GM18858 (cell line): ENCODE results near the gene CDC123.
"Not testable (repeated sequence)": the region's sequence is repeated elsewhere in the genome, so short reads cannot be mapped to it uniquely, and the experiment has no call there.

Source experiments
- ATAC-seq: cut with Tn5 transposase; IDR thresholded peaks from one replicate; pipeline ENCODE4 v1.9.1; 2021; ENCODE audit not compliant: unreplicated experiment

The CDC123 gene, protein sequence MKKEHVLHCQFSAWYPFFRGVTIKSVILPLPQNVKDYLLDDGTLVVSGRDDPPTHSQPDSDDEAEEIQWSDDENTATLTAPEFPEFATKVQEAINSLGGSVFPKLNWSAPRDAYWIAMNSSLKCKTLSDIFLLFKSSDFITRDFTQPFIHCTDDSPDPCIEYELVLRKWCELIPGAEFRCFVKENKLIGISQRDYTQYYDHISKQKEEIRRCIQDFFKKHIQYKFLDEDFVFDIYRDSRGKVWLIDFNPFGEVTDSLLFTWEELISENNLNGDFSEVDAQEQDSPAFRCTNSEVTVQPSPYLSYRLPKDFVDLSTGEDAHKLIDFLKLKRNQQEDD

DNA sequence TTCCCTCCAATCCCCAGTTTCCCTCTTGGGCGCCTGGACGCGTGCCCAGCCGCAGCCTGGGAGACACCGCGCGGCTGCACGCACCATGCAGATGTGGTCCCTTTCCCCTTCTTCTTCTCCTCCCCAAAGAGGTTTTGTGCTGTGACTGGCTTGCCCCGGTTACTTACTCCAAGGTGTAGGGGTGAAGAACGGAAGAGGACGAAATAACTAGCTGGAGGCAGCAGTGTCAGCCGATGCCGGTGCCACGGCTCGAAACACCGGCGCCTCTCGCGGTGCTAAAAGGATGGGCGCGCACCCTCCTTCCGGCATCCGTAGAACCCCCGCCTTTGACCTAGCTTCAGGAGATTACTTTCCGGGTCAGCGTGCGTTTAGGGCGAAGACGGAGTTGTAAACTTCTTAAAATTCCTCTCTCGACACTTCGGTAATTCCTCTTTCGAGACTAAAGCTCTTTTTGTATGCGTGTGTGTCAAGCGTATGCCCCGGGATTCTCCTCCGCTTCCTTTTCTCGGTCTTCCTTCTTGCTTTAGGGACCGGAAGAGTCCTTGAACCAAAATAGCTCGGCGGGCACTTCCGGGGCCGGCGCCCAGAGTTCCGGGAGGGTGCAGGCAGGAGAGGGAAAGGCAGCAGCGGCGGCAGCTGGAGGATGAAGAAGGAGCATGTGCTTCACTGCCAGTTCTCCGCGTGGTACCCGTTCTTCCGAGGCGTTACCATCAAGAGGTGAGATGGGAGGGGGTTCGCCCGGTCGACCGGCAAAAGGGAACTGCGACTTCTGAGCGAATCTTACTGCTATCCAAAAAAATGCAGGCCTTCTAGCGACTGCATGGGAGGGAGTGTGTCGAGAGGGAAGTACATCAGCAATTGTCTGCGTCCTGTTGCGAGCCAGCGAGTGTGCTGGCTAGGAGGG lies at the start of gene CDC123, which contains the start of gene NUDT5:
TSS of gene CDC123 (plus strand) at position 586 of the 904 bp plus-strand sequence. CDS start at position 644, 58 bp downstream.
TSS of gene NUDT5 (minus strand) at position 289 of the 904 bp plus-strand sequence. CDS start 9,600 bp downstream, outside the sequence.
- peak; percentile 67 for ATAC-seq

DNA sequence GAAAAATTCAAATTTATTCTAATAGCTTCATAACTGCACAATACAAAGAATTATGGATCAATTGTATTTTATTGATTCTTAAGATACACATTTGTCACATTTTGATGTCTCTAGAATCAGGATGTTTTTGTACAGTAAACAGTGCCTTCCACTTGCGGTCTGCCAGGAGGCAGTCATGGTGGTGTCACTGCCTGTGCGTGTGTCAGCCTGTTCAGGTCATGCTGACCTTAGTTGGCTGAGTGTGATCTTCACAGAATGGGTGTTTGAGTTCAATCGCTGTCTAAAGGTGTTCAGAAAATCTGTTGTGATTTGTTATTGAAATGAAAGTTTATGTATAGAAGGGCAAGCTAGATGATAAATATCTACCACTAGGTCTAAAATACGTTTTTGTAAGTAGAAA lies 45.8 kb upstream of the CDC123 start:
- ATAC-seq = no peak

DNA sequence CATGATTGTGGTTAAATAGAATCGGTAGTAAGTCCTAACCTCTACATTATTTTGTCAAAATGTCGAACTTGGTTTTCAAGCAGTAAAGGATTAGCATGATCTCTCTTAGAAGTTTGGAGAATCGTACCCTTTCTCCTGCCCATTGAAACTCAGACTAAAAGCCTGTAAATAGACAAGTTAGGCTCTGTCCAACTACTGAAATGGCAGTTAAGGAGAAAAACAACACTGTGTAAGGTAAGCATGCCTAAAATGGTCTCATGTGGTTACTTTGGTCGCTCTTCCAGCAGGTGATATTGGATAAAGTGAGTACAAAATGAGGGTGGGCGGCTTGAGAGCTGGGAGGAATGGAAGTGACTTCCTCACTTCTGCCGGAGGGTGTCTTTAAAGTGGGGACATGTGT lies 41.5 kb upstream of the CDC123 start:
- no peak for ATAC-seq

DNA sequence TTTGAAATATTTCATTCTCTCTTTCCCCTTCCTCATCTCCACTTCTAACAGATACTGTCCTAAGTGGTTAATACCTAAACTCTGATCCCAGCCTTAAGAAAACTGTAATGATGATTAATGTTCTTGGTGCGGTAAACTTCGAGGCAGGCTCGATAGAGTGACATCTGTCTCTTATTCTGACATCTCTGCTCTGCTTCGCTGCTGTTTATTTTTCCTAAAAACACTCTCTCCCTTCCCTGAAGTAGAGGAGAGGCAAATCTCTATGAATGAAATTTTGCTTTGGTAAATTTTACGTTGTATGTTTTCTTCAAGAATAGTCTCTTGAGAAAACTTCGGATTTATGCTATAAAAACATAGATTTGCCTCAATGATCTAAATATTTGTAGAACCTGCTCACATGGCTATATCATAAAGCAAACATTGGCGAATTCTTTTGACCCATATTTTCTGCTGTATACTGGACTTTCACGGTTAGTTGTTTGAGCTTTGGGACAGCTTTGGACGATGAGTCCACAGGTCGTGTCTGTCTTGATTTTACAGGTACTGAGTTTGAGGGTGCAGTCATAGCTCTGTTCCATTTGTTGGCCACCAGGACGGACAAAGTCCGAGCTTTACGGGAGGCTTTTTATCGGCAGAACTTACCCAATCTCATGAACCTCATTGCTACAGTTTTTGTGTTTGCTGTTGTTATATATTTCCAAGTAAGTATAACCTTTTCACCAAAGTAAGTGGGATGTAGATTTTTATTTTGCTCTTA lies 39.4 kb upstream of the CDC123 start:
- ATAC-seq = no peak

DNA sequence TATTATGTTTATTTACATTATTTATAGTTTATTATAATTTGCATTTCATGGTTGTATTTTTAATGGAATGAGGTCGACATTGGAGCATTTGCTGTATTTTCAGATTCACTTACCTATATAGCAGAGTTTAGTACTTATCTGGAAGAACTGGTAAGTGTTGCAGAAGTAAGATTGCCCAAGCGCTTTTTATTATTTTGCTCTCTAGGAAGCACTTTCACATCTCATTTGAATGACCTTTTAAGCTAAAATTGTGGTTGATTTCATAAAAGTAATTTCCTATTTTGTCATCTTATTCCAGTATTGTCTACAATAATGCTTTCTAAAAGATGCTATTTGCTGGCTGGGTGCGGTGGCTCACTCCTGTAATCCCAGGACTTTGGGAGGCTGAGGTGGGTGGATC lies 37.9 kb upstream of the CDC123 start:
- ATAC-seq = no peak

DNA sequence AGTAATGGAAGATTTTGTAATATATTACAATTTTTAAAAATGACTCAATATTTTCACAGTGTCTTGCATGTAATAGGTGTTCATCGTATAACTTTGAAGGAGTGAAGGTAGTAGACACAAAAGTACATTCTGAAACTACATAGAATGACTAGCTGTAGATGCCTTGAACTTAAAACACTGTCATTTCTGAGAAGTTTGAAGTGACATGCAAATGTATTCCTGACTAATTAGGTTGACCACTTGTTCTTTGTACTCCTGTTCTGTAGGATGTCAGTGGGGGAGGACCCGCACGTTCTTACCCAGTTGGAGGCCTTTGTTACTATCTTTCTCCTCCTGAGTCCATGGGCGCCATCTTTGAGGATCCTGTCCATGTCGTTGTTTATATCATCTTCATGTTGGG lies 35.3 kb upstream of the CDC123 start:
- no peak for ATAC-seq

DNA sequence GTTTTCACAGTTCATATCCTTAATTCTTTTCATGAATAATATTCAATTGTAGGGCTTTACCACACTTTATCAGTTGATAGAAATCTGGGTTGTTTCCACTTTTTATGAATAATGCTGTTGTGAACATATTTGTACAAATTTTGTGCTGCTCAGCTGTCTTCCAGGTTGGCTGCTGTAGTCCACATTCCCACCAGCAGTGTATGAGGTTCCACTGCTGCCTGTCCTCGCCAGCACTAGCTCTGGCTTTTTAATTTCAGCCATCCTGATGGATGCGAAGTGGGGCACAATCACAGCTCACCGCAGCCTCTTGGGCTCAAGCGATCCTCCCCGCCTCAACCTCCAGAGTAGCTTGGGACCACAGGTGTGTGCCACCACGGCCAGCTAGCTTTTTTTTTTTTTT lies 33.1 kb upstream of the CDC123 start:
- no peak for ATAC-seq

DNA sequence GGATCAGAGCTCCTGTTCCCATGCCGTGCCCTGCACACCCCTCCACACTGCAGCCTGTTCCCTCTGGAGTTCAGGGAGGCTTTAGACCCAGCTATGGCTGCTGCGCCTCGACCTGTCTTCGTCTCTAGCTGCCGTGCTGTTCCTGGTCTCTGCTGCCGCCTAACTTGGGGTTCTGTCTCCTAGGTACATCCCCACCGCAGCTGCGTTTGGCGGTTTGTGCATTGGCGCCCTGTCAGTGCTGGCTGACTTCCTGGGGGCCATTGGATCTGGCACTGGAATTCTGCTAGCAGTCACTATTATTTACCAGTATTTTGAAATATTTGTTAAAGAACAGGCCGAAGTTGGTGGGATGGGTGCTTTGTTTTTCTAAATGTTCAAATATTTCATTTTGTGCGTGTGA lies 31.9 kb upstream of the CDC123 start:
- ATAC-seq = no peak

DNA sequence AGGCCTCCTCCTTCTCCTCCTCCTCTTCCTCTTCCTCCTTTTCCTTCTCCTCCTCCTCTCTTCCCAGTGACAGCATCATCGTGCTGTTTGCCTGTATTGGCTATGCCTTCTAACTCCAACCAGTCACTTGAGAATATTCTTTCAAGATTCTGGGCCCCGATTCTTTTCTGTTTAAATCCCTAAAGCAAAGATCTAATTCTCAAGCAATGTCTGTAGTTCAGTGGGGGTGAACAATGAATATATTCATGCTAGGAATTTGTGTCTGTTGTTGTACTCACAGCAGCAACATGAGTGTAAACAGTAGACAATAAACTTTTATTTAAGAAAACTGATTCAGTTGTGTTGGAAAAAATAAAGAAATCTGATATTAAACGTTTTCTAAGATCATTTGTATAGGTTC lies 31.0 kb upstream of the CDC123 start:
- no peak for ATAC-seq

DNA sequence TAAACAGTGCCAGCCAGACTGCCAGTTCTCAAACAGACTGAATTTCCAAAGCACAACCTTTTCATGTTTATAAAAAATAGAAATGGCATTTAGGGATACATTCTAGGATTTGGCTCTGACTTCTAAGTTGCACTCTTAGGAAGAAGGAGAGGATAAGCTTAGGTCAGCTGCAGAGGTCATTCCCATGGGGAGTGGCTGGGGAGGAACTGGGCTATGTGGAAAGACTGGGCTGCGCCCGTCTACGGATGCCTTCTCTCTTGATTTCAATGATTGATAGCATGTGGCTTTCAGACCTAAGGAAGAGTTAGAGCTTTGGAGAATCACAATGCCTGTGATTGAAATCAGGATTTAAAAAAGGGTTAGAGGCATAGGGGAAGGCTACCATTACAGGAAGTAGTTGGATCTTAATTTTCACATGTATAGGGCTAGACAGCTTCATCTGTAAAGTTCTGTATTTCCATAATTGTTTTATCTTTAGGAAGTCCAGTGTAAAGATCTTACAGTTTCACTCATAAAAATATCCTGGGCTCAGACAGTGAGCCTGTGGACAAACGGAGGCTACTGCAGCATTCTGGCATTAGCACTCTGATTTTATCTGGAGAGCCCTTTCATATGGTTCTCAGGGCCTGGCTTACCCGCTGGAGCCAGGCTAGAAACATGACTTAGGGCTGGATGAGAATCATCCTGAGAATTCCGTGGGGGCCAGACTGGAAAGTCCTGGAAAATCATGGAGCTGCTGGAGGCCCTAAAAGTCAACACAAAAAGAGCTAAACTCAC lies 29.8 kb upstream of the CDC123 start:
- ATAC-seq = no peak

DNA sequence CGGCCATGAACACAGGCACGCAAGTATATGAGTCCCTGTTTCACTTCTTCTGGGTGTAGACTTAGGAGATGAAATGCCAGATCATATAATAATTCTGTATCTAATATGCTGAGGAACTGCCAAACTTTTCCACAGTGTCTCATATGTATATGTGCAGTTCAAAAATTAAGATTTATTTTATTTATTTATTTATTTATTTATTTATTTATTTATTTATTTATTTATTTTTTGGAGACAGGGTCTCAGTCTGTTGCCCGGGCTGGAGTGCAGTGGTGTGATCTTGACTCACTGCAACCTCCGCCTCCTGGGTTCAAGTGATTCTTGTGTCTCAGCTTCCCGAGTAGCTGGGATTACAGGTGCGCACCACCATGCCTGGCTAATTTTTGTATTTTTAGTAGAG lies 24.5 kb upstream of the CDC123 start:
- ATAC-seq = not testable (repeated sequence)

DNA sequence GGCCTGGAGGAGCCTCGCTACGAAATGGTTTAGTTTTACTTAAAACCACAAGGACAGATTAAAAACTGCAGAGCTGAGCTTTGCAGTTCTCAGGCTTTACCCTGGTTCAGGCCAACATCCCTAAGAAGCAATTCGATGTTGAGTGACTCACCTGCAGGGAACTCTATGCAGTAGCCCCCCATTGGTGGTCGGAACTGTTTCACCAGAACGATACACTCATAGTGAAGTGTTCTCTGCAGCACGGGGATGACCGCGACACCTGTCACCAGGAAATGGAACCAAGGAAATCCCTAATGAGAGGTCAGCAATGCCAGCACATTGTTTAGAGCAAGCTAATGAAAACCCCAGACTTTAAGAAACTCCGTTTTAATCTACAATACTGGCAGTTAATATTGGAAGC lies 18.3 kb upstream of the CDC123 start:
- no peak for ATAC-seq

DNA sequence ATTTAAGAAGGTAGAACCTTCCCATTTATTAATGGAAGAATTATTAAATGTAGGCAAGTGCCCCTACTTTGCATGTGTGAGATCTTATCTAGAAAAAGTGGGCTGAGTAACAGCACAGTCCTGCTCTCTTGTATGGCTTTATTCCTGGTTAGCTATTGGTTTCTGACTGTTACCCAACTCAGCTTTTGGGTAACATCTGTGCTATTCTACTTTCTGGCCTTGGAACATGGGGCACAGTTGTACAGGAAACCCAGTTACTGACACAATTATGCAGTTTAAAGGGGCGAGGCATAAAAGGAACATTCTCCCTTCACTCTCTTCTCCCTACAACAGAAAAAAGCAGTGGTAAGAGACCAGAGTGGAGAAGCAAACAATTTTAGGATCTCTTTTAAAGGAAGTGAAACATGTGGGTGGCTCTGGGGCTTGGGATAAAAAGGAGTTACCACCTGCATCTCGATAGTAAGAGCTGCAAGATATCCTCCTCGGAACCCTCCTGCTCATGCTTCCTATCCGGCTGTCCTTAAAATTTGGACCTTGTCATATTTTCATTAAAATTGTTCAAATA lies 16.3 kb upstream of the CDC123 start:
- no peak for ATAC-seq

DNA sequence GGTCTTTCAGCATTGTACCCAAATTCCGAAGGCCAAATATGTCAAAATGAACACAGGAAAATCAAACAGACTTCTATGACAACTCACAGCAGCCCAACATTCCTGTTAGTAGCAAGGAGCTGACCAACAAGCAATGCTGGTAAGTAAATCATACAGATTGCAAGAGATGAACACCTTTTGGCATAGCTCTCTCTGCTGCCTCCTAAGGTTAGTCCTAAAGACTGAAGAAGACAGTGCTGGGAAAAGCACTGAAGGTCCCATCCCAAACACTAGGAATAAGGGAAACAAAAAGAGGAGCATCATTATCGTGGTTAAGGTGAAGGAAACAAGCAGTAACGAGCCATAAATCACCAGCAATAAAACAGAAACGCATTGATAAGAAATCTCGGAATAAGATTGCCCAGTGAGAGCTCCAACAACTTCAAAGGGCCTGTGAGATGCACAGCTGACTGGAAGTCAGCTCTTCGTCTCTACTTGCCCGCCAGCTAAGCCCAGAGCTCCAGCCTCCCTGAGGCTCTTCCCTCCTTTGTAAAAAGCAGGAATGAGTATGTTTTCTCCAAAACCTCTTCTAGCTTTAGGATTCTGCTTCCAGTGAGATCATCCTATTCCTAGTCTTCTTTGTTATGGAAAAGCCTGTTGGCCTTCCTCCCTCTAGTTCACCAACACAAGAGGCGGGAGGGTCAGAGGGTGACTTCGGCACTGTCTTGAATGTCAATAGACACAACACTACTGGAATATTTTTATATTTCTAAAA lies 15.6 kb upstream of the CDC123 start:
- no peak for ATAC-seq

DNA sequence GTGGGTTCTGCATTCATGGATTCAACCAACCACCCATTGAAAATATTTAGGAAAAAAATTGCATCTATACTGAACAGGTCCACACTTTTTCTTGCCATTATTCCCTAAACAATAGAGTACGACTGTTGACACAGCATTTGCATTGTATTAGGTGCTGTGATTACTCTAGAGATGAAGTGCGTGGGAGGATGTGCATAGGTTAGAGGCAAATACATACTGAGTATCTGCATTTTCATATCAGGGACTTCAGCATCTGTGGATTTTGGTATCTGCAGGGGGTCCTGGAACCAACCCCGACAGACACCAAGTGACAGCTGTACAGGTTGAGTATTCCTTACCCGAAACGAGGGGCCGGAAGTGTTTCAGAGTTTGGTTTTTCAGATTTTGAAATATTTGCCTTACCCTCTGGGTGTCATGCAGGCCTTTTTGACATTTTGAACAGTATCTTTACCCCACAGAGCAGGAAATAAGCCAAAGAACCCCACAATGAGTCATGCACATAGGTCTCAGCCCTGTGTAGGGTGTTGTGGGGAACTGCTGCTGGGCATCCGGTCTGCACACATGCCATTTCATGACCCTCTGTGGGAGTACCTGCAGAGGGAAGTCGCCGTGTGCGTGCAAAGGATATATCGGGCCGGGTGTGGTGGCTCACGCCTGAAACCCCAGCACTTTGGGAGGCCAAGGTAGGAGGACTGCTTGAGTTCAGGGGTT lies 14.8 kb upstream of the CDC123 start:
- peak; percentile 60 for ATAC-seq

DNA sequence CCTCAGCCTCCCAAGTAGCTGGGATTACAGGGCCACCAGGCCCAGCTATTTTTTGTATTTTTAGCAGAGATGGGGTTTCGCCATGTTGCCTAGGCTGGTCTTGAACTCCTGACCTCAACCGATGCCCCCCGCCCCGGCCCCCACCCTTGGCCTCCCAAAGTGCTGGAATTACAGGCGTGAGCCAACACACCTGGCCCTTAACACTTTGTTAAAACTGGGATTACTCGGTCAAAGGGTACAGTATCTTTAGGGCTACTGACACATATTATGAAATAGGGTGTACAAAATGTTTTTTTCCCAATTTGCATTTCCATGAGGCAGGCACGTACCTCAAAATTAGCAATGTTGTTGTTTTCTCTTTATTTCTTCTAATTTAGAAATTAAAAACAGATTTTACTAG lies 11.8 kb upstream of the CDC123 start:
- no peak for ATAC-seq

DNA sequence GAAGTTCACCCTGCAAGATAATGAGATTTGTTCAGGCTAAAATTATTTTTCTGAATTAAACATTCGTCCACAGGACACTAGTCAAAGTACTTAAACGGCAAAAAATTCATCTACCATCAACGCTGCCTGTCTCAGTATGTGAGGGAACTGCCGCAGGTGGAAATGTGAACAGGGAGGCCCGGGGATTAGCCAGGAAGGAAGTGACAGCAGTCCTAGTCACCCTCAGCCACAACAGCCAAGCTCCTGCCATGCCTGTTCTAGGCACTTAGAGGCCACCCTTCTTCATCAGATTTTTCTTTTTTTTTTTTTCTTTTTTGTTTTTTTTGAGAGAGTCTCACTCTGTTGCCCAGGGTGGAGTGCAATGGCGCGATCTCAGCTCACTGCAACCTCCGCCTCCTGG lies 9.7 kb upstream of the CDC123 start:
- no peak for ATAC-seq

DNA sequence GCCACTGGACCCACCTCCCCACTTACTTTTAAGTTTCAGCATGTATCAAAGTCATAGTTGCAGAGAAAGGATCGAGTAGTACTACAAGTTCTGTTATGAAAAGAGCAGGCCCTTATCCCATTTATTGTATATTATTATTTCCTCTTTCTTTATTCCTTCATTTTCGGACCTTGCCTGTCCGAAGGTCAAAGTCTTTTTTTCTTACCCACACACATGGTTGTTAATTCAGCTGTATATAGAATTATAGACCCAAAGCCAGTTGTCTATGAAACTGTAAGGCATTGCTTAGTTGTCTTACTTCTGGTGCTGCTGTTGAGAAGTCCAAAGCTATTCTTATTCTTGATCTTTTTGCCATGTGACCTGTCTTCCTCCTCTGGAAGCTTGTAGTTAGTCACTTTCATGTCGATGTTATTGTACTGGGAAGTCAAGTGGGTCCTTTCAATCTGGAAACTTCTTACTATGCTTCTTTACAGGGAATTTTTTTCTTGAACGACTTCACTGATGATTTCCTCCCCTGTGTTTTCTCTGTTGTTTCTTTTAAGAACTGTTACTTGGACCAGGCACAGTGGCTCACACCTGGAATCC lies 8.6 kb upstream of the CDC123 start:
- ATAC-seq = no peak

DNA sequence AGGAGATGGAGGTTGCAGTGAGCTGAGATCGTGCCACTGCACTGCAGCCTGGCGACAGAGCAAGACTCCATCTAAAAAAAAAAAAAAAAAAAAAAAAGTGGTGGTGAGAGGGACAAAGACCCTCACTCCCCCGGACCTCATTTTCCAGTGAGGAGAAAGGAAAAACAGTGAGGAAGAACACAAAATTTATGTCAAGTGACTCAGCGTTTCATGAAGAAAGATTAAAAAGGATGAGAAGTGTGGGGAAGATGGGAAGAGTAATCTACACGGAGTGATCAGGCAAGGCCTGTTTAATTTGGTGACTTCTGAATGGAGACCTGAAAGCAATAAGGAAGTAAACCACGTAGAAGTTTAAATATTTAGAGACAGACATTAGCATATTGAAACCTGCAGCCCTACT lies 7.3 kb upstream of the CDC123 start:
- no peak for ATAC-seq
